ENCODE data around the gene KRT4.

- no peak for TF ChIP-seq CTCF (IDR thresholded peaks at IDR 0.05)
- TF ChIP-seq POLR2A (IDR thresholded peaks at IDR 0.05) = no peak
- no peak for TF ChIP-seq EP300 (IDR thresholded peaks at IDR 0.05)
These were observed 8.1 kb upstream of the KRT4 start for GRCh38 chr12:52821826-52822660.

All from gastroesophageal sphincter (tissue), 3 donors.